Osteocyte (in vitro differentiated cells): Measurements from ENCODE around the gene ZNF487. TPM values are rescaled to one million over a fixed set of nuclear protein-coding genes. Genes with fewer than 3 reads are reported as not detected.

ENCODE experiments used
- DNase-seq: peaks from one replicate; pipeline ENCODE4 v3.0.0; 2021; ENCODE audit warnings: mixed read lengths; ENCODE audit not compliant: unreplicated experiment; ENCODE audit errors: extremely low spot score
- H3K27ac Mint-ChIP-seq: one replicate; pipeline ENCODE4 v1.8.0; 2021; ENCODE audit warnings: mild to moderate bottlenecking, mixed read lengths; ENCODE audit not compliant: unreplicated experiment
- H3K27me3 Mint-ChIP-seq: one replicate; pipeline ENCODE4 v1.8.0; 2021; ENCODE audit warnings: mixed read lengths; ENCODE audit not compliant: unreplicated experiment
- H3K36me3 Mint-ChIP-seq: one replicate; pipeline ENCODE4 v1.8.0; 2021; ENCODE audit warnings: mixed read lengths; ENCODE audit not compliant: unreplicated experiment
- H3K4me1 Mint-ChIP-seq: one replicate; pipeline ENCODE4 v1.8.0; 2021; ENCODE audit warnings: mixed read lengths; ENCODE audit not compliant: unreplicated experiment
- H3K4me3 Mint-ChIP-seq: one replicate; pipeline ENCODE4 v1.8.0; 2021; ENCODE audit warnings: mild to moderate bottlenecking, moderate library complexity, mixed read lengths; ENCODE audit not compliant: unreplicated experiment
- H3K9me3 Mint-ChIP-seq: one replicate; pipeline ENCODE4 v1.8.0; 2021; ENCODE audit warnings: mixed read lengths; ENCODE audit not compliant: unreplicated experiment
- CTCF ChIP-seq: fragments of 200-600 bp; sonication (generic); IDR thresholded peaks from 2 replicates; pipeline ENCODE4 v1.5.0; 2021; ENCODE audit warnings: antibody characterized with exemption, mild to moderate bottlenecking, moderate library complexity
- total RNA-seq: library from RNA; stranded (reverse); gene quantifications from 2 replicates; pipeline ENCODE4 v1.2.1, GENCODE V29; 2021

ZNF487 gene
- total RNA-seq, 1 donor from 2014 or later, result 3.6 TPM

- no peak for DNase-seq
- Mint-ChIP-seq H3K27ac (no peak overlapping the region), H3K9me3 (no peaks in the 10 kb centered on the region), H3K27me3 (no peaks in the 10 kb centered on the region), H3K36me3 (no peaks in the 10 kb centered on the region), H3K4me1 (no peaks in the 10 kb centered on the region), H3K4me3 (no peak overlapping the region)
- TF ChIP-seq CTCF, result no peak
Observed at GRCh38 chr10:43502931-43503330, 66.0 kb downstream of the ZNF487 start.

GRCh38 chr10:43524434-43525247 lies 87.7 kb downstream of the ZNF487 start:
- H3K36me3 Mint-ChIP-seq, result no peaks in the 10 kb centered on the region
- H3K27ac Mint-ChIP-seq, result no peak overlapping the region
- no peaks in the 10 kb centered on the region for H3K4me1 Mint-ChIP-seq
- H3K9me3 Mint-ChIP-seq, result peaks cover 60% of the 10 kb centered on the region
- H3K4me3 Mint-ChIP-seq, result no peak overlapping the region
- no peak for TF ChIP-seq CTCF
- no peak for DNase-seq
- H3K27me3 Mint-ChIP-seq, result no peaks in the 10 kb centered on the region

Other genes with a start within 250 kb of the ZNF487 start
- not detected in 2 replicates for gene RASGEF1A, start 170.0 kb upstream of the ZNF487 start, total RNA-seq
- not detected in 2 replicates for gene FXYD4, start 65.5 kb upstream of the ZNF487 start, total RNA-seq
- 189 and 200 TPM in 2 replicates for gene HNRNPF, start 27.9 kb upstream of the ZNF487 start, total RNA-seq
- 3.7 and 4.5 TPM in 2 replicates for gene ZNF239, start 137.5 kb downstream of the ZNF487 start, total RNA-seq
- gene ZNF485, start 169.3 kb downstream of the ZNF487 start, total RNA-seq, result 1.7 and 2.4 TPM in 2 replicates
- gene ZNF32, start 211.8 kb downstream of the ZNF487 start, total RNA-seq, result 48.8 and 49.9 TPM in 2 replicates